Activated CD4-positive, alpha-beta T cell treated with anti-CD3 and anti-CD28 coated beads for 1 hour (primary cell): ENCODE measurements around the gene SPESP1.

Experiments used
- DNase-seq: peaks from one replicate; pipeline ENCODE4 v3.0.0-alpha.2; 2020

SPESP1 gene

DNA sequence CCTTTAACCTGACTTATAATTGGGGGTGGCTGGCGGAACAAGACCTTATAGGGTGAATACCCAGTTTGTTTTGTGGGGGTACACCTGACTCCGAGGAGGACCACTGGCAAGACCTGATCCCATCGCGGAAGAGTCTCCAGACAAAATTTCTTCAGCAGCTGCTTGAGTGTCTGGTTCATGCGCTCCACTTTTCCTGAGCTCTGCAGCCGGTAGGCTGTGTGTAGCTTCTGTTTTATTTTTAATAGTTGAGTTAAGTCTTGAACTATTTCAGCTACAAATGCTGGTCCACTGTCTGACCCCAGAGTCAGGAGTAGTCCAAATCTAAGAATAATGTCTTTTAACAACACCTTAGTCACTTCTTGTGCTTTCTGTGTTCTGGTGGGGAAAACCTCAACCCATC is 63.0 kb downstream of the SPESP1 start:
- no peak for DNase-seq

DNA sequence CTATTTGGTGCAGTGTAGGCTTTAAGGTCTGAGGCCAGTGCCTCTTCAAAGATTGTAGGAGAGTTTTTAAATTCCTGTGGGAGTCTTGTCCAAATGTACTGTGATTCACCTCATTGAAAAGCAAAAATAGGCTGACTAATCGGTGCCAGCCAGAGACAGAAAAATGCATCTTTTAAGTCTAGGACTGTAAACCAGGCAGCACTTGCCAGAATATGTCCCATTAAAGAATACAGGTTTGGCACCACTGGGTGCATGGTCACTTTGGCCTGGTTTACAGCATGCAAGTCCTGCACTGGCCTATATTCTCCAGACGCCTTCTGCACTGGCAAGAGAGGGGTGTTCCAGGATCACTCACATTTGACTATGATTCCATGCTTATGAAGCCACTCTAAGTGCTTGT is 63.8 kb downstream of the SPESP1 start:
- no peak for DNase-seq

GRCh38 chr15:68994981-68995761 is 64.8 kb downstream of the SPESP1 start:
- DNase-seq = no peak
